Dendritic cell treated with granulocyte-macrophage colony-stimulating factor and Interleukin-4, amounts not matched to agents 40 ng/mL and 50 ng/mL, for 4 days (primary cell): ENCODE data around the gene IDH3G.

ENCODE experiments used
- H3K27ac Mint-ChIP-seq: one replicate; pipeline ENCODE4 v1.8.0; 2022; ENCODE audit warnings: mild to moderate bottlenecking, mixed read lengths
- H3K27me3 Mint-ChIP-seq: one replicate; pipeline ENCODE4 v1.8.0; 2022; ENCODE audit warnings: mild to moderate bottlenecking, mixed read lengths
- H3K36me3 Mint-ChIP-seq: one replicate; pipeline ENCODE4 v1.8.0; 2022; ENCODE audit warnings: low read depth, mixed read lengths
- H3K4me1 Mint-ChIP-seq: one replicate; pipeline ENCODE4 v1.8.0; 2022; ENCODE audit warnings: low read depth, mixed read lengths
- H3K4me3 Mint-ChIP-seq: one replicate; pipeline ENCODE4 v1.8.0; 2022; ENCODE audit warnings: mild to moderate bottlenecking, moderate library complexity, mixed read lengths
- H3K9me3 Mint-ChIP-seq: one replicate; pipeline ENCODE4 v1.8.0; 2022; ENCODE audit warnings: mixed read lengths
- intact Hi-C: fragments of 100-400 bp; cut with micrococcal nuclease; formaldehyde crosslinking; loops from one replicate; pipeline ENCODE4 v1.15.0; 2022

IDH3G gene

DNA sequence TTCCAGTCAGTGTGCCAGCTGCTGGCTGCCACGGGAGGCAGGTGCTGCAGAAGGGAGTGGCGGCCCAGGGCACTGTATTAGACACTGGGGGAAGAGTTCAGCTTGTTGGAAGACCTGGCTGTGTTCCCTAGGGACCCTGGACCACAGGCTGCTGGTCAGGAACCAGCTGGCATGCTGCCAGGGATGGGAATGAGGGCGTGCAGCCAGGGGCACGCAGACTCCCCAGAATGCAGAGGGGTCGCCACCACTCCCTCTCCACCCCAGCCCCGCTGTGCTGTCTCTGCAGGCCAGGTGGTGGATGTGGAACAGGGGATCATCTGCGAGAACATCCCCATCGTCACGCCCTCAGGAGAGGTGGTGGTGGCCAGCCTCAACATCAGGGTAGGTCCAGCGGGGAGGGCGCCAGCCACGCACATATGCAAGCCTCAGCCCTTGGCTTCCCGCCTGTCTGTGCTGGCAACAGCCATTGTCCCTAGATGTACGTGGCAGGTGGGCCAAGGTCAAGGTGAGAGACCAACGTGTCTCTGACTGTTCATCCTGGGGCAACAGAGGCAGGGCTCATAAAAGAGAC lies 57.2 kb downstream of the IDH3G start:
- intact Hi-C loops = no loop called here
- H3K9me3 Mint-ChIP-seq = no peaks in the 10 kb centered on the region
- H3K27ac Mint-ChIP-seq = no peak overlapping the region
- peaks cover 92% of the 10 kb centered on the region for H3K36me3 Mint-ChIP-seq
- H3K4me3 Mint-ChIP-seq = no peak overlapping the region
- H3K4me1 Mint-ChIP-seq = peaks cover 22% of the 10 kb centered on the region
- no peaks in the 10 kb centered on the region for H3K27me3 Mint-ChIP-seq

GRCh38 chrX:153736071-153736820 lies 57.9 kb downstream of the IDH3G start:
- H3K4me3 Mint-ChIP-seq = no peak overlapping the region
- no peaks in the 10 kb centered on the region for H3K27me3 Mint-ChIP-seq
- H3K27ac Mint-ChIP-seq = no peak overlapping the region
- peaks cover 92% of the 10 kb centered on the region for H3K36me3 Mint-ChIP-seq
- H3K4me1 Mint-ChIP-seq = peaks cover 29% of the 10 kb centered on the region
- intact Hi-C loops = no loop called here
- no peaks in the 10 kb centered on the region for H3K9me3 Mint-ChIP-seq
